ENCODE results near the gene FADS2.

The FADS2 gene

GRCh38 chr11:61866958-61867343, 38.9 kb downstream of the FADS2 start:
- Histone ChIP-seq H3K27me3 (replicated peaks; ENCODE audit: control insufficient read depth, insufficient read depth, low read length, poor library complexity, severe bottlenecking) (no peaks in the 10 kb centered on the region), H3K9me3 (ENCODE audit: control insufficient read depth, low read length) (no peaks in the 10 kb centered on the region), H3K27ac (ENCODE audit: insufficient read depth, low read length, poor library complexity, severe bottlenecking) (no peak overlapping the region), H3K4me3 (ENCODE audit: insufficient read depth, low read depth, low read length, poor library complexity, severe bottlenecking) (no peak overlapping the region), H3K36me3 (ENCODE audit: control insufficient read depth, insufficient read depth, low read length) (no peaks in the 10 kb centered on the region), H3K4me1 (ENCODE audit: control insufficient read depth, insufficient read depth, low read length, poor library complexity, severe bottlenecking) (peaks cover 8% of the 10 kb centered on the region)
- DNase-seq: no peak

- Histone ChIP-seq H3K4me1 (ENCODE audit: control insufficient read depth, insufficient read depth, low read length, poor library complexity, severe bottlenecking) (peaks cover 8% of the 10 kb centered on the region), H3K36me3 (ENCODE audit: control insufficient read depth, insufficient read depth, low read length) (no peaks in the 10 kb centered on the region), H3K9me3 (ENCODE audit: control insufficient read depth, low read length) (no peaks in the 10 kb centered on the region), H3K27me3 (replicated peaks; ENCODE audit: control insufficient read depth, insufficient read depth, low read length, poor library complexity, severe bottlenecking) (no peaks in the 10 kb centered on the region), H3K4me3 (ENCODE audit: insufficient read depth, low read depth, low read length, poor library complexity, severe bottlenecking) (no peak overlapping the region), H3K27ac (ENCODE audit: insufficient read depth, low read length, poor library complexity, severe bottlenecking) (no peak overlapping the region)
- no peak for DNase-seq
These were observed 40.7 kb downstream of the FADS2 start for GRCh38 chr11:61868571-61869428.

GRCh38 chr11:61869429-61869707, 41.3 kb downstream of the FADS2 start:
- Histone ChIP-seq H3K9me3 (ENCODE audit: control insufficient read depth, low read length) (no peaks in the 10 kb centered on the region), H3K36me3 (ENCODE audit: control insufficient read depth, insufficient read depth, low read length) (no peaks in the 10 kb centered on the region), H3K4me1 (ENCODE audit: control insufficient read depth, insufficient read depth, low read length, poor library complexity, severe bottlenecking) (peaks cover 8% of the 10 kb centered on the region), H3K27me3 (replicated peaks; ENCODE audit: control insufficient read depth, insufficient read depth, low read length, poor library complexity, severe bottlenecking) (no peaks in the 10 kb centered on the region), H3K4me3 (ENCODE audit: insufficient read depth, low read depth, low read length, poor library complexity, severe bottlenecking) (no peak overlapping the region), H3K27ac (ENCODE audit: insufficient read depth, low read length, poor library complexity, severe bottlenecking) (no peak overlapping the region)
- no peak for DNase-seq

- Histone ChIP-seq H3K36me3 (ENCODE audit: control insufficient read depth, insufficient read depth, low read length) (no peaks in the 10 kb centered on the region), H3K4me1 (ENCODE audit: control insufficient read depth, insufficient read depth, low read length, poor library complexity, severe bottlenecking) (peaks cover 8% of the 10 kb centered on the region), H3K4me3 (ENCODE audit: insufficient read depth, low read depth, low read length, poor library complexity, severe bottlenecking) (no peak overlapping the region), H3K27me3 (replicated peaks; ENCODE audit: control insufficient read depth, insufficient read depth, low read length, poor library complexity, severe bottlenecking) (no peaks in the 10 kb centered on the region), H3K9me3 (ENCODE audit: control insufficient read depth, low read length) (no peaks in the 10 kb centered on the region), H3K27ac (ENCODE audit: insufficient read depth, low read length, poor library complexity, severe bottlenecking) (no peak overlapping the region)
- no peak for DNase-seq
These were observed 41.8 kb downstream of the FADS2 start for GRCh38 chr11:61869708-61870451.

- Histone ChIP-seq H3K4me3 (ENCODE audit: insufficient read depth, low read depth, low read length, poor library complexity, severe bottlenecking) (no peak overlapping the region), H3K27me3 (replicated peaks; ENCODE audit: control insufficient read depth, insufficient read depth, low read length, poor library complexity, severe bottlenecking) (no peaks in the 10 kb centered on the region), H3K4me1 (ENCODE audit: control insufficient read depth, insufficient read depth, low read length, poor library complexity, severe bottlenecking) (peaks cover 8% of the 10 kb centered on the region), H3K9me3 (ENCODE audit: control insufficient read depth, low read length) (no peaks in the 10 kb centered on the region), H3K27ac (ENCODE audit: insufficient read depth, low read length, poor library complexity, severe bottlenecking) (no peak overlapping the region), H3K36me3 (ENCODE audit: control insufficient read depth, insufficient read depth, low read length) (no peaks in the 10 kb centered on the region)
- DNase-seq: no peak
These were observed 42.5 kb downstream of the FADS2 start for GRCh38 chr11:61870541-61871031.

- Histone ChIP-seq H3K4me3 (ENCODE audit: insufficient read depth, low read depth, low read length, poor library complexity, severe bottlenecking) (no peak overlapping the region), H3K27ac (ENCODE audit: insufficient read depth, low read length, poor library complexity, severe bottlenecking) (no peak overlapping the region)
These were observed 43.1 kb downstream of the FADS2 start for GRCh38 chr11:61871158-61871597.

GRCh38 chr11:61872935-61873565, 45.0 kb downstream of the FADS2 start:
- no peak overlapping the region for H3K27ac ChIP-seq (ENCODE audit: insufficient read depth, low read length, poor library complexity, severe bottlenecking)
- H3K36me3 ChIP-seq (ENCODE audit: control insufficient read depth, insufficient read depth, low read length): no peaks in the 10 kb centered on the region
- H3K27me3 ChIP-seq (replicated peaks; ENCODE audit: control insufficient read depth, insufficient read depth, low read length, poor library complexity, severe bottlenecking): no peaks in the 10 kb centered on the region
- no peaks in the 10 kb centered on the region for H3K9me3 ChIP-seq (ENCODE audit: control insufficient read depth, low read length)
- H3K4me3 ChIP-seq (ENCODE audit: insufficient read depth, low read depth, low read length, poor library complexity, severe bottlenecking): no peak overlapping the region
- DNase-seq: no peak
- H3K4me1 ChIP-seq (ENCODE audit: control insufficient read depth, insufficient read depth, low read length, poor library complexity, severe bottlenecking): peaks cover 8% of the 10 kb centered on the region

More at GRCh38 chr11:61871158-61871597, 43.1 kb downstream of the FADS2 start:
- Histone ChIP-seq H3K9me3 (ENCODE audit: control insufficient read depth, low read length) (no peaks in the 10 kb centered on the region), H3K4me1 (ENCODE audit: control insufficient read depth, insufficient read depth, low read length, poor library complexity, severe bottlenecking) (peaks cover 8% of the 10 kb centered on the region), H3K36me3 (ENCODE audit: control insufficient read depth, insufficient read depth, low read length) (no peaks in the 10 kb centered on the region), H3K27me3 (replicated peaks; ENCODE audit: control insufficient read depth, insufficient read depth, low read length, poor library complexity, severe bottlenecking) (no peaks in the 10 kb centered on the region)
- peak; percentile 21 to 40 (median 36) for DNase-seq

GRCh38 chr11:61873588-61874376, 45.7 kb downstream of the FADS2 start:
- Histone ChIP-seq H3K4me1 (ENCODE audit: control insufficient read depth, insufficient read depth, low read length, poor library complexity, severe bottlenecking) (peaks cover 8% of the 10 kb centered on the region), H3K4me3 (ENCODE audit: insufficient read depth, low read depth, low read length, poor library complexity, severe bottlenecking) (no peak overlapping the region), H3K27me3 (replicated peaks; ENCODE audit: control insufficient read depth, insufficient read depth, low read length, poor library complexity, severe bottlenecking) (no peaks in the 10 kb centered on the region), H3K27ac (ENCODE audit: insufficient read depth, low read length, poor library complexity, severe bottlenecking) (no peak overlapping the region), H3K9me3 (ENCODE audit: control insufficient read depth, low read length) (no peaks in the 10 kb centered on the region), H3K36me3 (ENCODE audit: control insufficient read depth, insufficient read depth, low read length) (no peaks in the 10 kb centered on the region)
- no peak for DNase-seq

- Histone ChIP-seq H3K4me1 (ENCODE audit: control insufficient read depth, insufficient read depth, low read length, poor library complexity, severe bottlenecking) (peaks cover 8% of the 10 kb centered on the region), H3K27ac (ENCODE audit: insufficient read depth, low read length, poor library complexity, severe bottlenecking) (no peak overlapping the region), H3K9me3 (ENCODE audit: control insufficient read depth, low read length) (no peaks in the 10 kb centered on the region), H3K4me3 (ENCODE audit: insufficient read depth, low read depth, low read length, poor library complexity, severe bottlenecking) (no peak overlapping the region), H3K27me3 (replicated peaks; ENCODE audit: control insufficient read depth, insufficient read depth, low read length, poor library complexity, severe bottlenecking) (no peaks in the 10 kb centered on the region), H3K36me3 (ENCODE audit: control insufficient read depth, insufficient read depth, low read length) (no peaks in the 10 kb centered on the region)
- DNase-seq: no peak
These were observed 46.3 kb downstream of the FADS2 start for GRCh38 chr11:61874377-61874809.
